Measurements from ENCODE around the gene UBAC2.

DNA sequence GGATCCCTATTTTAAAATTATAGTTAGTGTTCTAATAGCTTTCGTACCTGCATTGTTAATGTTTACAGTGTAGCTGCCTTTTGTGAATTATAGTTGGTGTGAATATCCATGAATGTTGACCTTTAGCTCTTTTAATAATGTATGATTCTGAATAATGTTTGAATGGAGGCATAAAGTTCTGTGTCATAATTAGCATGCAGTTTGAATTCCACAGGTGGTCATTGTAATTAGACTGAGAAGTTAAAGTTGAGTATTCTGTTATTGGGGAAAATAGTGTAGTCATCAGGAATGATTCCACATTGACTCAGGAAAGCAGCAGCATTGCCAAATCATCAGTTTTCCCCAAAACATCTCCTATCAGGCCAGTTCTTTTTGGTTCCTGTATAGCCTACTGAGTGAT, 45.4 kb downstream of the UBAC2 start:
- TF ChIP-seq, protein P1, sequence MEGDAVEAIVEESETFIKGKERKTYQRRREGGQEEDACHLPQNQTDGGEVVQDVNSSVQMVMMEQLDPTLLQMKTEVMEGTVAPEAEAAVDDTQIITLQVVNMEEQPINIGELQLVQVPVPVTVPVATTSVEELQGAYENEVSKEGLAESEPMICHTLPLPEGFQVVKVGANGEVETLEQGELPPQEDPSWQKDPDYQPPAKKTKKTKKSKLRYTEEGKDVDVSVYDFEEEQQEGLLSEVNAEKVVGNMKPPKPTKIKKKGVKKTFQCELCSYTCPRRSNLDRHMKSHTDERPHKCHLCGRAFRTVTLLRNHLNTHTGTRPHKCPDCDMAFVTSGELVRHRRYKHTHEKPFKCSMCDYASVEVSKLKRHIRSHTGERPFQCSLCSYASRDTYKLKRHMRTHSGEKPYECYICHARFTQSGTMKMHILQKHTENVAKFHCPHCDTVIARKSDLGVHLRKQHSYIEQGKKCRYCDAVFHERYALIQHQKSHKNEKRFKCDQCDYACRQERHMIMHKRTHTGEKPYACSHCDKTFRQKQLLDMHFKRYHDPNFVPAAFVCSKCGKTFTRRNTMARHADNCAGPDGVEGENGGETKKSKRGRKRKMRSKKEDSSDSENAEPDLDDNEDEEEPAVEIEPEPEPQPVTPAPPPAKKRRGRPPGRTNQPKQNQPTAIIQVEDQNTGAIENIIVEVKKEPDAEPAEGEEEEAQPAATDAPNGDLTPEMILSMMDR (IDR thresholded peaks at IDR 0.05), result no peak
- TF ChIP-seq POLR2AphosphoS5 (IDR thresholded peaks at IDR 0.05) (no peak), POLR2A (IDR thresholded peaks at IDR 0.05) (no peak), EP300 (IDR thresholded peaks at IDR 0.05) (no peak)

Measured in sigmoid colon (tissue), 4 donors.